GM12872 (cell line): ENCODE results near the gene STBD1.

Source experiments
- CTCF ChIP-seq: IDR thresholded peaks from 3 replicates; pipeline ENCODE4 v1.5.1; 2011; ENCODE audit warnings: low read depth, mild to moderate bottlenecking, low read length, moderate library complexity; ENCODE audit not compliant: insufficient read depth

STBD1 gene

GRCh38 chr4:76334885-76335284 is 28.4 kb downstream of the STBD1 start:
- no peak for TF ChIP-seq CTCF

- no peak for TF ChIP-seq CTCF
These were observed 32.8 kb downstream of the STBD1 start for GRCh38 chr4:76339364-76339763.

- no peak for TF ChIP-seq CTCF
These were observed 34.5 kb downstream of the STBD1 start for GRCh38 chr4:76341063-76341462.

- TF ChIP-seq CTCF: no peak
These were observed 35.7 kb downstream of the STBD1 start for GRCh38 chr4:76342191-76342590.

- TF ChIP-seq CTCF: no peak
These were observed 36.3 kb downstream of the STBD1 start for GRCh38 chr4:76342803-76343202.

GRCh38 chr4:76354517-76355473 is 48.3 kb downstream of the STBD1 start:
- TF ChIP-seq CTCF: no peak

- no peak for TF ChIP-seq CTCF
These were observed 51.4 kb downstream of the STBD1 start for GRCh38 chr4:76357981-76358380.
